SK-N-SH (cell line): ENCODE data around the gene MVP.

Experiments used
- EP300 ChIP-seq, 2 experiments: IDR thresholded peaks; 2 replicates each; pipeline versions ENCODE4 v1.4.0 to v1.6.1; 2012; ENCODE audit warnings: borderline replicate concordance in 1 of 2, low read depth in 1 of 2, low read length in 1 of 2
- EZH2phosphoT487 ChIP-seq: fragments of 200-600 bp; sonication (generic); IDR thresholded peaks from 2 replicates; pipeline ENCODE4 v1.6.1; 2017; ENCODE audit warnings: low read depth, mixed run types, mild to moderate bottlenecking, antibody characterized with exemption, moderate library complexity, borderline replicate concordance
- MAX ChIP-seq: IDR thresholded peaks from 2 replicates; pipeline ENCODE4 v1.4.0; 2012; ENCODE audit warnings: low read depth
- PBX3 ChIP-seq: IDR thresholded peaks from 2 replicates; pipeline ENCODE4; 2012
- POLR2AphosphoS5 ChIP-seq: IDR thresholded peaks from 2 replicates; pipeline ENCODE4 v1.6.1; 2012; ENCODE audit warnings: low read depth, low read length
- REST ChIP-seq: IDR thresholded peaks from 2 replicates; pipeline ENCODE4 v1.6.1; 2012; ENCODE audit warnings: mild to moderate bottlenecking, low read depth, low read length, moderate library complexity
- RFX5 ChIP-seq: IDR thresholded peaks from 2 replicates; pipeline ENCODE4 v1.6.1; 2012; ENCODE audit warnings: mild to moderate bottlenecking, improper control_type of control experiment, low read length
- TCF12 ChIP-seq: IDR thresholded peaks from 2 replicates; pipeline ENCODE4 v1.4.0; 2012
- YY1 ChIP-seq: IDR thresholded peaks from 2 replicates; pipeline ENCODE4 v1.4.0; 2012; ENCODE audit warnings: low read depth, mild to moderate bottlenecking
- TF ChIP-seq, protein P1 (sequence below): fragments of 200-600 bp; sonication (generic); IDR thresholded peaks from 2 replicates; pipeline ENCODE4 v1.6.1; 2017; ENCODE audit warnings: antibody characterized with exemption, mild to moderate bottlenecking, moderate library complexity
- TF ChIP-seq, protein P2 (sequence below): fragments of 150-350 bp; IDR thresholded peaks from 2 replicates; pipeline ENCODE4 v1.6.1; 2017; ENCODE audit warnings: antibody characterized with exemption, low read length, low read depth, borderline replicate concordance
- TF ChIP-seq, protein P3 (sequence below): IDR thresholded peaks from 2 replicates; pipeline ENCODE4 v1.4.0; 2012; ENCODE audit warnings: low read depth, borderline replicate concordance

- TF ChIP-seq YY1 (no peak; the same call in 1 of the 2 replicates), POLR2AphosphoS5 (no peak), REST (no peak), PBX3 (no peak), EZH2phosphoT487 (no peak), TCF12 (no peak), MAX (no peak), RFX5 (no peak), EP300 (IDR thresholded peaks at IDR 0.05; ENCODE audit: borderline replicate concordance in 1 of 2, low read depth in 1 of 2, low read length in 1 of 2) (no peak)
- TF ChIP-seq, protein P1, sequence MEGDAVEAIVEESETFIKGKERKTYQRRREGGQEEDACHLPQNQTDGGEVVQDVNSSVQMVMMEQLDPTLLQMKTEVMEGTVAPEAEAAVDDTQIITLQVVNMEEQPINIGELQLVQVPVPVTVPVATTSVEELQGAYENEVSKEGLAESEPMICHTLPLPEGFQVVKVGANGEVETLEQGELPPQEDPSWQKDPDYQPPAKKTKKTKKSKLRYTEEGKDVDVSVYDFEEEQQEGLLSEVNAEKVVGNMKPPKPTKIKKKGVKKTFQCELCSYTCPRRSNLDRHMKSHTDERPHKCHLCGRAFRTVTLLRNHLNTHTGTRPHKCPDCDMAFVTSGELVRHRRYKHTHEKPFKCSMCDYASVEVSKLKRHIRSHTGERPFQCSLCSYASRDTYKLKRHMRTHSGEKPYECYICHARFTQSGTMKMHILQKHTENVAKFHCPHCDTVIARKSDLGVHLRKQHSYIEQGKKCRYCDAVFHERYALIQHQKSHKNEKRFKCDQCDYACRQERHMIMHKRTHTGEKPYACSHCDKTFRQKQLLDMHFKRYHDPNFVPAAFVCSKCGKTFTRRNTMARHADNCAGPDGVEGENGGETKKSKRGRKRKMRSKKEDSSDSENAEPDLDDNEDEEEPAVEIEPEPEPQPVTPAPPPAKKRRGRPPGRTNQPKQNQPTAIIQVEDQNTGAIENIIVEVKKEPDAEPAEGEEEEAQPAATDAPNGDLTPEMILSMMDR = no peak
- TF ChIP-seq, protein P2, sequence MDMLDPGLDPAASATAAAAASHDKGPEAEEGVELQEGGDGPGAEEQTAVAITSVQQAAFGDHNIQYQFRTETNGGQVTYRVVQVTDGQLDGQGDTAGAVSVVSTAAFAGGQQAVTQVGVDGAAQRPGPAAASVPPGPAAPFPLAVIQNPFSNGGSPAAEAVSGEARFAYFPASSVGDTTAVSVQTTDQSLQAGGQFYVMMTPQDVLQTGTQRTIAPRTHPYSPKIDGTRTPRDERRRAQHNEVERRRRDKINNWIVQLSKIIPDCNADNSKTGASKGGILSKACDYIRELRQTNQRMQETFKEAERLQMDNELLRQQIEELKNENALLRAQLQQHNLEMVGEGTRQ = no peak
- TF ChIP-seq, protein P3, sequence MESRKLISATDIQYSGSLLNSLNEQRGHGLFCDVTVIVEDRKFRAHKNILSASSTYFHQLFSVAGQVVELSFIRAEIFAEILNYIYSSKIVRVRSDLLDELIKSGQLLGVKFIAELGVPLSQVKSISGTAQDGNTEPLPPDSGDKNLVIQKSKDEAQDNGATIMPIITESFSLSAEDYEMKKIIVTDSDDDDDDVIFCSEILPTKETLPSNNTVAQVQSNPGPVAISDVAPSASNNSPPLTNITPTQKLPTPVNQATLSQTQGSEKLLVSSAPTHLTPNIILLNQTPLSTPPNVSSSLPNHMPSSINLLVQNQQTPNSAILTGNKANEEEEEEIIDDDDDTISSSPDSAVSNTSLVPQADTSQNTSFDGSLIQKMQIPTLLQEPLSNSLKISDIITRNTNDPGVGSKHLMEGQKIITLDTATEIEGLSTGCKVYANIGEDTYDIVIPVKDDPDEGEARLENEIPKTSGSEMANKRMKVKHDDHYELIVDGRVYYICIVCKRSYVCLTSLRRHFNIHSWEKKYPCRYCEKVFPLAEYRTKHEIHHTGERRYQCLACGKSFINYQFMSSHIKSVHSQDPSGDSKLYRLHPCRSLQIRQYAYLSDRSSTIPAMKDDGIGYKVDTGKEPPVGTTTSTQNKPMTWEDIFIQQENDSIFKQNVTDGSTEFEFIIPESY = no peak
Observed at GRCh38 chr16:29812754-29813643, 7.3 kb upstream of the MVP start.
